GM03348 (cell line): ENCODE measurements around the gene CYLD.
A peak's percentile ranks its signal among the peaks of the same experiment; 100 is the strongest.

ENCODE experiments used
- DNase-seq: peaks from one replicate; pipeline ENCODE4 v3.0.0; 2012; ENCODE audit warnings: low spot score

Gene CYLD

DNA sequence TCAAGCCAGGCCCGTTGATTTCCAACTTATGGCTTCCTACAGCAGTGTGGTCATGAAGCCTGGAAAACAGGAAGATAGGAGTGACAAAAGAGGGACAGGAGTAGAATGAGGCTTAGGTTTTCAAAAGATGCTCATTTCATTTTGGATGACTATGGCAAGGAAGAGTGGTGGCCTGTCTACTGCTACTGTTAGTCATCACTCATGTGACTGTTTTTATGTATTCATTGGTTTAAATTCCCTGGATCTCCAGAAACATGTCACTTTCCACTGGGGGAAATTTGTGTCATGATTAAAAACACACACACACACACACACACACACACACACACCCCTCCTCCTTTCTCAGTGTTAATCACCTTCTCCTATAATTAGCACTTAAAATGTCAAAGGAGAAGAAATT, 1.1 kb upstream of the CYLD start:
- DNase-seq, result no peak

DNA sequence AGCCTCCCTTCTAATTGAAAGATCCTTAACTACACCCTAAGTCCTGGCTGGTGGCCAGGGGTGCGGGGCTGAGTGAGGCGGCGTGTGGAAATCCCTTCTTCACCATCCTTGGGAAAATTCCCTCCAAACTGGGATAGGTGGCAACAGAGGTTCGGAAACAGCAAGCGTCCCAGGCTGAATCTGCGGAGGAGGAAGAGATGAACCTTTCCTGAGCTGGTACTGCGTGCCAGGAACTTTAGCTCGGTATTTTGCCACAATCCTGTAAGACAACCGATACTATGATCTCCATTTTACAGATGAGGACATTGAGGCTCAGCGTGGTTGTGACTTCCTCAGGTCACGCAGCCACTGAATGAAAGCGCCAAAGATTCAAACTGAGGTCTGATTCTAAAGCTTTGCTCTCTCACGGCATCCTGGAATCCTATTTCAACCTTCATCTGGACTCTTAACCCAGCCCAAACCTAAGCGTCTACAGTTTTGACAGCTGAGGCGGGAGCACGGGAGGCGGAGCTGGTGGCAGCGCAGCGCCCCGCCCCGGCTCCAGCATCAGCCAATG, 583 bp upstream of the CYLD start:
- DNase-seq, result peak; percentile 29

DNA sequence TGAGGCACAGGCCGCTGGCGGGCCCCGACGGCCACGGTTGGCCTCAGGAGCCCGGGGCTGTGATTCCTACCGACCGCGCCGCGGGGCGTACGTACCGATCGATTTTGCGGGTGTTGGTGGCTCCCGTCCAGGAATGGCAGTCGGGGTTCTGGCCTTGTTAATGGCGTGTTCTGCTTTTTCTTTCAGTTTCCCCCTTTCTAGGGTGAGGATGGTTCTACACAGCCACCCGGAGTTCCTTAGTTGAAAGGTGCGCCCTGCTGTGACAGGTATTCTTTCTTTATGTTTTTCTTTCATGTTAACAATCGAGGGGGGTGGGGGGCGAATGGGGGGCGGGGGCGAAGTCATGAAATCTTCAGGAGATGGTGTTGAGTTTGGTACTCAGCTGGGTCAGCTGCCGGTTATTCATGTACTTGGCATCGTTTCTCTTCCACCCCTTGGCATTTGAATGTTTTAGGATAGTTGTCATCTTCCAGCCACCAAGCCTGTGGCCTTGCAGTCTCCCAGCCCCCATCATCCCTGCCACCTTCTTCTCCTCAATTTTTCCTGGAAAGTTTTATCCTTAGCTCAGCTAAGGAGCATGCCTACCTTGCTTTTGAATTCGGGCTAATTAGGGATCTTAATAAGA, 802 bp downstream of the CYLD start:
- DNase-seq, result peak; percentile 58

DNA sequence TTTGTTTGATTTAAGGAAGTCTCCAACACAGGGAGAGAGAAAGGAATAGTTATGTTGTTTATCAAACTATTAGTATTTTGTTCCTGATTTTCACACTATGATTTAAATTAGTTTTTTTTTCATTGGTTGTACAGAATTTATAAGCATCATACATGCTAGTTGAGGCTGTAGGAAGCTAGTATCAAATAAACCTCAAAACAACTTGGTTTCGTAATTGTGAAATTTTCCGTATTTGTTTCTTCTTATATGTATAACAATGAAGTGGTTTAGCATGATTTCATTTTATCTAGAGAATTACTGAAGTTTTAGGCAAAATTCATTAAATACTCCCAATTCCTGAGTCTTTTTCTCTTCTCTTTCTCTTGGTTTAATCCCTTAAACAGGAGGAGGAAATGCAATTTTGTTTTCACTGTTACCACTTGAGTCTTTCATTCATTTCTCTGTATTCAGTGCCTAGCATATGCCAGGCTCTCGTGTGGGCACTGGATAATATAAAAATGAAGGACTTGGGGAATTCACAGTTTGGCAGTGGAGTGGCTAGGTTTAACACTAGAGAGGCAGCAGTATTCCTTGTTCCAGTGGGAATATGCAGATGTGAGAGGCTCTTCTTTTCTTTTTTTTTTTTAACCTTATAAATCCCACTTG, 1.8 kb downstream of the CYLD start:
- DNase-seq, result no peak

DNA sequence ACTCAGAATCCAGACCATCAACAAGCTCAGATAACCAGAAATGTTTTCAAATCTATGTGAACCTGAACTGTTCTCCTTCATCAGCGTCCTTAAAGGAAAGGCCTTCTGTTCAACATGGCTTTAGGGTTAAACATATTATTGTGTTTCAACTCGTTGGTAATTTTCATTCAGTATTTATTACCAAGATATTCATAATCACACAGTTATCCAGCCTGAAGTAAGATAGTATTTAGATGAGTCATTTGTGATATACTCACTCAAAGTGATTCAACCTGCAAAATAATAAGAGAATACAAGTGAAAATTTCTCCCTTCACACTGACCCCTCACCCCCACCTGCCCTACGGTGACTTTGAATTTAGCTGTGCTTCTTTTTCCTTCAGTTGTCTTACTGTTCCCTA, 3.0 kb downstream of the CYLD start:
- no peak for DNase-seq

DNA sequence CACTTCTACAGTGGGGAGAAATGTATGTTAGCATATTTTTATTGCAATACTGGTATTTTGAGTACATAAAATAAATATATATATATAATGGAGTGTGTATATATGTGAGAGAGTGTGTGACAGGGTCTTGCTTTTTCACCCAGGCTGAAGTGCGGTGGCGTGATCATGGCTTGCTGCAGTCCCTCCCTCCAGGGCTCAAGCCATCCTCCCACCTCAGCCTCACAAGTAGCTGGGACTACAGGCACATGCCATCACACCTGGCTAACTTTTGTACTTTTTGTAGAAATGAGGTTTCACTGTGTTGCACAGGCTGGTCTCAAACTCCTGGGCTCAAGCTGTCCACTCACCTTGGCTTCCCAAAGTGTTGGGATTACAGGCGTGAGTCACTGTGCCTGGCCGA, 4.1 kb downstream of the CYLD start:
- DNase-seq, result no peak

DNA sequence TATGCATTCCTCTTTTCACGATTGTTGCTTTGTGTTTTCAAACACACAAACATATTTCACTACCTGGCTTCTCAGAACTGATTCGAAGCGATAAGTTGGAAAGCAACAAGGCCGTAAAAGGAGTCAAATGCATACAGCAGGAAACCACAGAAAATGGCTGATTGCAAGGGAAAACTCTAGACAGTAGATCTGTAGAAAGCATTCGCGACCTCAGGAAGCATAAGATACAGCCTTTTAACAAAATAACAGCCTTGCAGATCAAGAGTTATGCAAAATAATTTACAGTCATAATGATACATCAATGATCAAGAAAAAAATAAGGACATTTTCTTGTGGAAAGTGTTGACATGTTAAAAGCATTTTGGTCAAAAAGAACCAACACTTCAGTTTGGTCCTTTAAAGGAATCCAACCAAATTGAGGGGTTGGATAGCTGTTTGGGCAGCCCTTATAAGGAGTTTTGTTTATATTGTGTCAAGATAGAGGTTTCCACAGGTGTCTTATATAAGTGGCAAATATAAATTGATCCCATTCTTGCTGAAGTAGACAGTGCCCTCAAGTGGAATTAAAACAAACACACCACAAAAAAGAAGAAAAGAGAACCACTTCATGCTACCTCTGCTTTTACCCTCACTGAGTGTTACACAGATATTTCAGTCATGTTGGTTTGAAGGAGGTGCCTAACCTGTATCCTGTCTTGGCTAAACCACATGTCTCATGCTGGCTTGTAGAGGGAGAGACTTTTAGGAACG, 5.5 kb downstream of the CYLD start:
- no peak for DNase-seq

DNA sequence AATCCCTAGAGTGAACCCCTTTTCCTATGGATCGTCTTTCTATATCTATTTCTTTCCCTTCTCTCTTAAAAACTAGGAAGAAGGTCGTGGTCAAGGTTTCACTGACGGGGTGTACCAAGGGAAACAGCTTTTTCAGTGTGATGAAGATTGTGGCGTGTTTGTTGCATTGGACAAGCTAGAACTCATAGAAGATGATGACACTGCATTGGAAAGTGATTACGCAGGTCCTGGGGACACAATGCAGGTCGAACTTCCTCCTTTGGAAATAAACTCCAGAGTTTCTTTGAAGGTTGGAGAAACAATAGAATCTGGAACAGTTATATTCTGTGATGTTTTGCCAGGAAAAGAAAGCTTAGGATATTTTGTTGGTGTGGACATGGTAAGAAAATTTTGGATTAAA, 9.6 kb downstream of the CYLD start:
- DNase-seq, result no peak

DNA sequence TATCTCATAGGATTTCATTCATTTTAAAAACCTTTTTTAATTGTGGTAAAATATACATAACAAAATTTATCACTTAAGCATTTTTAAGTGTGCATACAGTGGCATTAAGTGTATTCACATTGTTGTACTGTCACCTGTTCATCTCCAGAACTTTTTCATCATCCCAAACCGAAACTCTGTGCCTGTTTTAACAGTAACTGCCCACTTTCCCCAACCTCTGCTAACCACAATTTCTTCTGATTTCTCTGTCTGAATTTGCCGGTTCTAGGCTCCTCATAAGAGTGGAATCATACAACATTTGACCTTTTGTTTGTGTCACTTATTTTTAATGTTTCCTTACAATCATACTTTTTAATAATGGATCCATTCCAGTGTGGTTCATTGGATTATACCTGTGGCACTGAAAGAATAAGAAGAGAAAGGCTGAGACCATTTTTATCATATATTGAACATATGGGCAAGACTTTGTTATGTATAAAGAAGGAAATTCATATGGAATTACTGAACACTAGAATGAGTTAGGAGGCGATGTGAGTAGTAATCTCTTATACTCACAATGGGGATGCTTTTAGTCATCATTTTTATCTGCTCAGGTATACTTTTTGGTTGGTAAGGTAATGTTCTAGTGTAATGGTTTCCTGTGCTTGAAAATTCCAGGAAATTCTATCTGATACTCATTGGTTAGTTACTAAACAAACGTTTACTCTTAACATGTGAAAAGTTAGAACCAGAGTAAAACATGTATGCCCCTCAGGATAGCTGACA, 10.8 kb downstream of the CYLD start:
- no peak for DNase-seq

DNA sequence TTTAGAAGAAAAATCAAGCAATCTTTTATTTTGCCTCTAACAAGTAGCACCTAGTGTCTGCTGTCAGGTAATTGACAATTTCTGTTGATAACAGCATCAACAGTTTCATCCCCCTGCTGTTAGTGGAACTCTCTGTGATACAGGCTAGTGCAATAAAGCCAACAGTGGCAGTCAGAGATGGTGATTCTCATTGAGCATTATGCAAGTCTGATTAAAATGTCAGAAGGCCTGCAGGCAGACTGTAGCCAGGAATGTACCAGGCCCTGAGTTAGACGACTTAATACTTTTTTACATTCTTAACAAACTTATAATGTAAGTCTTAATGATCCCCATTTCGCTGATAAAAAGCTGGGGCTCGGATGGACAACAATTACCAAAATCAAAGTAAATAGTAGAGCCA, 14.6 kb downstream of the CYLD start:
- DNase-seq, result no peak

DNA sequence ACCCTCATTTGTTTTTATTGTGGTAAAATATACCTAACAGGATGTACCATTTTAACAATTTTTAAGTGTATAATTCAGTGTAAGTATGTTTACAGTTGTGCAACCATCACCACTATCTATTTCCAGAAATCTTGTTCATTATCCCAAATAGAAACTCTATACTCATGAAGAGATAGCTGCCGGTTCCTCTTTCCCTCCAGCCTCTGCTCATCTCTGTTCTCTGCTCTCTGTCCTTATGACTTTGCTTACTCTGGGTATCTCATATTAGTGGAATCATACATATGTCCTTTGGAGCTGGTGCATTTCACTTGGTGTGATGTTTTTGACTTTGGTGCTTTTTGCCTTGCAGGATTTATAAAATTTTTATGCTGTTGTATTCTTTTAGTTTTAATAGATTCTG, 19.4 kb downstream of the CYLD start:
- no peak for DNase-seq

DNA sequence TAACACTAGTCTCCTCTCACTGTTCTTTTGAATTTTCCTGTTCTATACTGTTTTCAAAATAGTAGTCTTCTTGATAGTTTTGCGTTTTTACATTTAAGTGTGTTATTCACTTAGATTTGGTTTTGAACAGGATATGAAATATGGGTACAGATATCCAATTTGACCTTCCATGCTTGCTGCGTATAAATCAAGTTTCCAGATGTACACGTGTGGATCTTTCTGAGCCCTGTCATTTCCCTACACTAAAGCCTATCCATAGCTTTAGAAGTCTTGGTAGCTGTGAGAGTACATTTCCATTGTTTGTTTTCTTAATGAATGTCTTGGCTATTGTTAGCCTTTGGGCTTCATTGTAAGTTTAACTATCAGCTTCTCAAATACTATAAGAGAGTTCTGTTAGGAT, 20.4 kb downstream of the CYLD start:
- no peak for DNase-seq

DNA sequence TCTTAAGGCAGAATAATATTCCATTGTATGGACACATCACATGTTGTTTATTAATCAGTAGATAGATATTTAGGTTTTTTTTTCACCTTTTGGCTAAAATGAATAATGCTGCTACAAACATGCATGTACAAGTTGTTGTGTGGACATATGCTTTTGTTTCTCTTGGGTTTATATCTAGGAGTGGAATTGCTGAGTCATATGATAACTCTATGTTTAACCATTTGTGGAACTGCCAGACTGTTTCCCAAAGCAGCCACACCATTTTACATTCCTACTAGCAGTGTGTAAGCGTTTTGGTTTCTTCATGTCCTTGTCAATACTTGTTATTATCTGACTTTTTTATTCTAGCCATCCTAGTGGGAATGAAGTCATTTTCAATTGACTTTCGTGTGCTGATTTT, 21.3 kb downstream of the CYLD start:
- DNase-seq, result no peak

DNA sequence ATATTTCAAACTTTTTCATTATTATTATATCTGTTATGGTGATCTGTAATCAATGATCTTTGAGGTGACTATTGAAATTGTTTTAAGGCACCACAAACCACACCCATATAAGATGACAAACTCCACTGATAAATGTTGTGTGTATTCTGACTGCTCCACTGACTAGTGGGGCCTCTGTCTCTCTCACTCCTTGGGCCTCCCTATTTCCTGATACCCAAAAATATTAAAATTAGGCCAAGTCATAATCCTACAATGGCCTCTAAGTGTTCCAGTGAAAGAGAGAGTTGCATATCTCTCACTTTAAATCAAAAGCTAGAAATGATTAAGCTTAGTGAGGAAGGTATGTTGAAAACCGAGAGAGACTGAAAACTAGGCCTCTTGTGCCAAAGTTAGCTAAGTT, 23.4 kb downstream of the CYLD start:
- DNase-seq, result no peak

DNA sequence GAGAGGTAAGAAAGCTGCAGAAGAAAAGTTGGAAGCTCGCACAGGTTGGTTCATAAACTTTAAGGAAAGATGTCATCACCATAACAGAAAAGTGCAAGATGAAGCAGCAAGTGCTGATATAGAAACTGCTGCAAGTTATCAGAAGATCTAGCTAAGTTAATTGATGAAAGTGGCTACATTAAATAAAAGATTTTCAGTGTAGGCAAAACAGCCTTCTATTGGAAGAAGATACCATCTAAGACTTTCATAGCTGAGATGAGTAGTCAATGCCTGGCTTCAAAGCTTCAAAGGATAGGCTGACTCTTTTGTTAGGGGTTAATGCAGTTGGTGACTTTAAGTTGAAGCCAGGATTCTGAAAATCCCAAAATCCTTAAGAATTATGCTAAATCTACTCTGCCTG, 24.0 kb downstream of the CYLD start:
- DNase-seq, result no peak

DNA sequence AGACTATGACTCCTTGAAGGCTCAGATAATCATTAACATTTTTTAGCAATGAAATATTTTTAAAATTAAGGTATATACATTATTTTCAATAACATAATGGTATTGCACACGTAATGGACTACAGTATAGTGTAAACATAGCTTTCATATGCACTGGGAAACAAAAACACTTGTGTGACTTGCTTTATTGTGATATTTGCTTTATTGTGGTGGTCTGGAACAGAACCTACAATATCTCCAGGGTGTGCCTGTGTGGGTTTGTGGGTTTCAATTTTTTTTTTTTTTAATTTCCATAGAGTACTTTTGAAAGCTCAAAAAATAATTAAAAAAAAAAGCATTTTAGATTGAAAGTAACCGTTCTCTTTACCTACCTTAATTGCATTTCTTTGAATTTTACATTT, 25.3 kb downstream of the CYLD start:
- DNase-seq, result no peak

DNA sequence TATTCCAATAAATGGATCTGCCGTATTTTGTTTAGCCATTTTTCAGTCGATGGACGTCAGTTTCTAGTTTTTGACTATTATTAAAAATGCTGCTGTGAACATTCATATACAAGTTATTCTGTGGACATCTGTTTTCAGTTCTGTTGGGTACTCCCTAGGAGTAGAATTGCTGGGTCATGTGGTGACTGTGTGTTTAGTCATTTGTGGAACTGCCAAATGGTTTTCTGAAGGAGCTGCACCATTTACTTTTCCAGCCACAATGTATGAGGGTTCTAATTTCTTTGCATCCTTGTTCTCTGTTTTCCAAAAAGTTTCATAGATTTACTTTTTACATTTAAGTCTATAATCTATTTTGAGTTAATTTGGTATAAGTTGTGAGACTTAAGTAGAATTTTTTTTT, 29.5 kb downstream of the CYLD start:
- DNase-seq, result peak; percentile 47

DNA sequence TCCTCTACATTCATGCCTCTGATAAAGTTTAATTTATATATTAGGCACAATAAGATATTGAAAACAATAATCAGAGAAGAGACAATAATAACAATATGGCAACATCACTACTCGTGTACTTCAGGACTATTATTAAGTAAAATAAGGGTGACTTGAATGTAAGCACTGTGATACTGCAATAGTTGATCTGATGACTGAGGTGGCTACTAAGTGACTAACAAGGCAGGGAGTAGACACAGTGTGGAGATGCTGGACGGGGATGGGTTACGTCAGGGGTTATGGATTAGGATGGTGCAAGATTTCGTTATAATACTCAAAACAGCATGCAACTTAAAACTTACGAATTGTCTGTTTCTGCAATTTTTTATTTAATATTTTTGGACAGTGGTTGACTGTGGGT, 32.5 kb downstream of the CYLD start:
- no peak for DNase-seq

DNA sequence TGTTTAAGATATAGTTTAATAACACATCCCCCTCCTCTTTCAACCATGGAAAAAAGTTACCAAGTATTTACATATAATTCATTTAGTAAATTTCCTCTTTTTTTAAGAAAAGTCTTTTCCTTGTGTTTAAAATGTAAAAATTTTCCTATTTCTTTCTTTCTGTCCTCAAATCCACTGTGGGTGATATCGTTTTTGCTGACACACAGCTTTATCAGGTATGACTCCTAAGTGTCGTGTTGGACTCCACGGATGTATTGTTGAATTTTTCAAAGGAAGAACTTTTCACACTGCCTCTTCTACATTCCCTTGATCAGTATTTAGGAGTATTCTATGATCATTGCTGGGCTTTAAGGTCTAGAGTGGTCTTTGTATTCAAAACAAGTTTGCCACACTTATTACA, 33.1 kb downstream of the CYLD start:
- DNase-seq, result no peak

DNA sequence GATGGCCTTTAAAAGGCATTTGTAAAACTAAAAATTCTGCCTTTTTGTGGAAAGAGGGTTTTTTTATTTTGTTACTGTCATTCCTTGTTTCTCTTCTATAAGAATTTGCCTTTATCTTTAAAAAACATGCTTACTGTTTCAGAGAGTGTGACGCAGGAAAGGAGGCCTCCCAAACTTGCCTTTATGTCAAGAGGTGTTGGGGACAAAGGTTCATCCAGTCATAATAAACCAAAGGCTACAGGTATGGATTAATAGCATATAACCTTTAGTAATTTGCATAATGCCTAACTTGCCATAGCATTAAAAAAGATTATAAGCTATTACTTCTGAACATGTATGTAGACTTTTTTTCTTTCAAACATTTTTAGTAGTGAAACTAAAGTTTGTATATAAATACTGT, 34.2 kb downstream of the CYLD start:
- no peak for DNase-seq

DNA sequence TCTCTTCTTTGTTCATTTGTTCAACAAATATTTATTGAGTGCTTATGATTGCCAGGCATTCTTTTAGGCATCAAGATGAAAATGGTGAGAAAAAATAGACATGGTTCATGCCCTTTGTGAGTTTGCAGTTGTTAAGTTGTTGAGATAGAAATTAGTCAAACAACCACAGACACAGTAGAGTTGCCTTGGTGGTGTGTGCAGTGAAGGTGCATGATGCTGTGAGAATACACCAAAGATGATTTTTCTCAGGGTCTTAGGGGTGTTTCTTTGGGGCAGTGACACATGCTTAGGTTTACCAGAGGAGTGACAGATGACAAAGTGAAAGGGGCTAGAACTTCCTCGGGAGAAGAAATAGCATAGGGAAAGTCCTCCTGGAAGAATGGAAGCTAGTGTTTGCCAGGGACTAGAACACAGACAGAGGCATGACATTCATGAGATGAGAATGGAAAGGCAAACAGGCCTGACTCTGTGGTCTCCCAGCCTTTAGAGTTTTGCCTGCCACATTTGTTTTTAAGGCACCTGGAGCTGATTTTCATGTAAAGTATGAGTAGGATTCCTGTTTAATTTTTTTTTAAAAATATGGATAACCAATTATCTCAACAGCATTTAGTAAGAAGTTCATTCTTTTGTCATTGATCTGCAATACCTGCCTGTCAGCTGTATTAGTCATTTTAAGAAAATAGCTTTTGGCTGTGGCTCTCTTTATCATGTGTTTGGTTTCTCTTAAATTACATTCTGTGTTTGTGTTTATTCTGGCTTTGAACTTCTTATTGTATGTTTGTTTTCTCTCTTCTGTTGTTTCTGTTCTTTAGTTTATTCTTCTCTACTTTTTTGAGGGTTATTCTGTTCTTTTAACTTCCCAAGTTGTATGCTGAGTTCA, 36.6 kb downstream of the CYLD start:
- DNase-seq, result no peak

DNA sequence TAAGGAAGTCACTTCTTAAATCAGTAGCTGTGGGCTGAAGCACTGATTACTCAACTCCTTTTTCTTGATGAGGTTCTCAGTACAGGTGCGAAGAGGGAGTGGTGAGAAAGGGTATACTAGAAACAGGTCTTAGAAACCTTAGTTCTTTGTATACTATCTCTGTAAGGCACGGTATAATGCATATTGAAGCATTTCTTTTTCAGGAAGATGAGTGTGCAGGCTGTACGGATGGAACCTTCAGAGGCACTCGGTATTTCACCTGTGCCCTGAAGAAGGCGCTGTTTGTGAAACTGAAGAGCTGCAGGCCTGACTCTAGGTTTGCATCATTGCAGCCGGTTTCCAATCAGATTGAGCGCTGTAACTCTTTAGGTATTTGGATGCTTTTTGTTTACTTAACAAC, 39.2 kb downstream of the CYLD start:
- no peak for DNase-seq
